ENCODE results near the gene HEBP1.

Gene HEBP1

GRCh38 chr12:12951504-12951903 lies 48.6 kb downstream of the HEBP1 start:
- DNase-seq (ENCODE audit: low spot score): no peak

GRCh38 chr12:12947902-12948301 lies 52.2 kb downstream of the HEBP1 start:
- DNase-seq (ENCODE audit: low spot score): no peak

DNA sequence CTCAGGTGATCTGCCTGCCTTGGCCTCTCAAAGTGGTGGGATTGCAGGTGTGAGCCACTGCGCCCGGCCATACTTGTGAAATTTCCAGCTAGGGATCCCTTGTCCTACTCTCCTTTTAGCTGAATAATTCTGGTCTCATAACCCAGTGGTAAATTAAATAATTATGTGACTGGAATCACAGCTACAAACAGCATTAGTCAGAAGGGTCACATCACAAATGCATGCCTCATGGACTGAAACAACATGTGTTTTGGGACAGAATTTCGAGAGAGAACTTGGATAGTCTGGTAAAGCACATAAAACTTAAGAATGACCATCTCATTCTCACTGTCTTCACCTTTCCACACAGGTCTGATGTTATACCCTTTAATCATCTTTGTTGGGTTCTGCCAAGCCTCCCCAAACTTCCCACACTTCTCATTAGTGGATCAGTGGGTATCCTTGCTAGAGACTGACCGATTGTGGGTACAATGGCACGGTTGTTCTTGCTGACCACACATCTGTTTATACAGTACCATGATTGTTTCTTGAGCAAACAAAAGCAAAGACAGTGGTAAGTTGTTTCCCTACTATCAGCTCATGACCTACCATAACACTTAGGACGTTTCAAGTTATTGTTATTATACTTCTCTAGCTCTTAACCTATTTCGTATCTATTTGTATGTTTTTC lies 53.2 kb downstream of the HEBP1 start:
- DNase-seq (ENCODE audit: low spot score): peak; percentile 91

DNA sequence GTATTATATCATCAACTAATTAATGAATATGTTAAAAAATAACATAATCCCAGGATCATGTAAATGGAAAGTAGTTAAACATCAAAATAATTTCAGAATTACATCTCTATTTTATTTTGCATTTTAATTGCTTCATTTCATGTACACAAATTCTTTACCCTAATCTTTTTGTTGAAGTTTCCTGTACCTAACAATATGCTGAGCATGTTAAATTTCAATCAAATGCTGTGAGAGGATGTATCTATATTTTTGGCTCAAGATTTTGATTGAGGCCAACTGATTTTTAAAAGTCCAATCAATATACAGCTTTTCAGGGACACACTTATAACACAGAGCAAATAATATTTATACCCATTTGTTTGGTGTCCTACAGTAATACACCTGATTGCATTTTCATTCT lies 54.5 kb downstream of the HEBP1 start:
- no peak for DNase-seq (ENCODE audit: low spot score)

- DNase-seq (ENCODE audit: low spot score): peak; percentile 44
Observed at GRCh38 chr12:12943586-12944260, 56.3 kb downstream of the HEBP1 start.

- DNase-seq (ENCODE audit: low spot score): no peak
Observed at GRCh38 chr12:12941450-12942350, 58.4 kb downstream of the HEBP1 start.

DNA sequence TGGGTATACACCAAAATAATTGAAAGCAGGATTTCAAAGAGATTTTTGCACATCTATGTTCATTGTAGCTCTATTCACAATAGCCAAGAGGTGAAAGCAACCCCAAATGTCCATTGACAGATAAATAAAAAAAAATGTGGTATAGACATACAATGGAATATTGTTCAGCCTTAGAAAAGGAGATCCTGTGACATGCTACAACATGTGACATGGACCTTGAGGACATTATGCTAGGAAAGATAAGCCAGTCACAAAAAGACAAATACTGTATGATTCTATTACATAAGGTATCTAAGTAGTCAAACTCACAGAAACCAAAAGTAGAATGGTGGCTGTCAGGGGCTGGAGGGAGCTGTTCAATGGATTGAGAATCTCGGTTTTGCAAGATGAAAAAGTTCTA lies 60.2 kb downstream of the HEBP1 start:
- no peak for DNase-seq (ENCODE audit: low spot score)

GRCh38 chr12:12938541-12938940 lies 61.5 kb downstream of the HEBP1 start:
- no peak for DNase-seq (ENCODE audit: low spot score)

- no peak for DNase-seq (ENCODE audit: low spot score)
Observed at GRCh38 chr12:12936983-12937491, 63.0 kb downstream of the HEBP1 start.

GRCh38 chr12:12934556-12934955 lies 65.5 kb downstream of the HEBP1 start:
- no peak for DNase-seq (ENCODE audit: low spot score)

GRCh38 chr12:12933742-12934141 lies 66.3 kb downstream of the HEBP1 start:
- no peak for DNase-seq (ENCODE audit: low spot score)

DNA sequence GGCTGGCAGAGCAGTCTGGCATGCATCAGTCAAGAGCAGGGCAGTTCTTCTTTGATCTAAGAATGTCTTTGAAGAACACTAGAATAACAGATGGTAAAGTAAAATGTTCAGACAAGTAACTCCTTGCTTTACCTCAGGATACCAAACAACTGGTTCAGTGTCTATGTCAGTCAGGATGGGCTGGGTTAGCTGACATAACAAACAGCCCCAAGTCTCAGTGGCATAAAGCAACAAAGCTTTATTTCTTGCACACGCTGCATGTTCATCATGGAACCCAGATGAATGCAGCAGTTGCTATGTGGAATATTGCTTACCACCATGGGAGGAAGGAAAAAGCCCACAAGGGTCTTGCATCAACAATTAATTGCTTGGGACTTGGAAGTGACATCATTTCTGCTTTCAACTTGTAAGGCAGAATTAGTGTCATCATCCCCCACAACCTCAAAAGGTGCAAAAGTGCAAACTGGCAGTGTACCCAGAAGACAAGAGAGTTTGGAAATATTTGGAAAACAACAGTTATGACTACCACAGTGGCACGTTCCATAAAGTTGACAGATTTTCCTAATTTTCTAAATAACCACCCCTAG lies 69.3 kb downstream of the HEBP1 start:
- no peak for DNase-seq (ENCODE audit: low spot score)

DNA sequence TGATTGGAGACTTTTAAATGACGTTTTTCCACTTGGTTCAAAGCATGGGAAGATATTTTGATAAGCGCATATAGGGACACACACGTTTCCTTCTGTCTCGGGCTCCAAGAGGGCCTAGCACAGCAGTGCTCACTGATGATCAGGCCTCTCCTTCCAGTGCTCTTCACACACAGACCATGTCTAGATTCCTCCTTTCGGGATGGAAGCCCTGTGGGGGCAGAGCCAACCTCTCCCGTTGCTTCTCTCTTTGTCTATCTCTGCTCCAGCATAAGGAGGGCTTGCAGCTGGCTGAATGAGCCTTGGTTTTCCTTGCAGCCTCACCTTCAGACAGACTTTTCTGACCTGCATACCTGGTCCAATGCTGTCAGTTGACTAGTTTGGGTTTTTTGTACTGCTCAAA lies 70.4 kb downstream of the HEBP1 start:
- DNase-seq (ENCODE audit: low spot score): no peak

DNA sequence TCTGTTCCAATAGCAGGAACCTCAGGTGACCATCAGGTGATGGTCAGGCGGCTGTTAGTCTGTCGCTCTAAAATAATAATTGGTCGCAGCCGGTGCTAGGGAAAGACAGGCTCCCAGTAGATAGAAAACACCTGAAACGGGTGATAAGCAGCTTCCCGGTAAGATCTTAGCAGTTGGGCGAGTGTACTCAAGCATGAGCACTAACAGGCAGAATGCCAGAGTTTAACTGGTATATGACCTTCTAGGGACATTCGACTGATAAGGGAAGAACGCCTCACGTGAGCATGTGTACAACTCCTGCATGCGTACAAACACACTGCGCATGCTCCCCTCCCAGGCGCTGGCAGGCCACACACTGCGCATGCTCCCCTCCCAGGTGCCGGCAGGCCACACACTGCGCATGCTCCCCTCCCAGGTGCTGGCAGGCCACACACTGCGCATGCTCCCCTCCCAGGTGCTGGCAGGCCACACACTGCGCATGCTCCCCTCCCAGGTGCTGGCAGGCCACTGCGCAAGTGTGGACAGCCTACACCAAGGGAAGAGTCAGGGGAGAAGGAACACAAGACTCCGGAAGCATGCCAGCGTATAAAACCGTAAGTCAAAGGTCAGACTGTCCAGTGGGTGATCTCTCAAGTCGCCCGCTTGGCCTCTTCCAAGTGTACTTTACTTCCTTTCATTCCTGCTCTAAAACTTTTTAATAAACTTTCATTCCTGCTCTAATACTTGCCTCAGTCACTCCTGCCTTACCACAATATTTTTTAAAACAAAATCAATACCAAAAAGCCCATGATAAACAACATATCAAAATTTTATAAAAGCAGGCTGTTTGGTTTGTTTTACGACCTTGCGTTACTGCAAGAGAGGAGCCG lies 72.6 kb downstream of the HEBP1 start:
- peak; percentile 75 for DNase-seq (ENCODE audit: low spot score)

DNA sequence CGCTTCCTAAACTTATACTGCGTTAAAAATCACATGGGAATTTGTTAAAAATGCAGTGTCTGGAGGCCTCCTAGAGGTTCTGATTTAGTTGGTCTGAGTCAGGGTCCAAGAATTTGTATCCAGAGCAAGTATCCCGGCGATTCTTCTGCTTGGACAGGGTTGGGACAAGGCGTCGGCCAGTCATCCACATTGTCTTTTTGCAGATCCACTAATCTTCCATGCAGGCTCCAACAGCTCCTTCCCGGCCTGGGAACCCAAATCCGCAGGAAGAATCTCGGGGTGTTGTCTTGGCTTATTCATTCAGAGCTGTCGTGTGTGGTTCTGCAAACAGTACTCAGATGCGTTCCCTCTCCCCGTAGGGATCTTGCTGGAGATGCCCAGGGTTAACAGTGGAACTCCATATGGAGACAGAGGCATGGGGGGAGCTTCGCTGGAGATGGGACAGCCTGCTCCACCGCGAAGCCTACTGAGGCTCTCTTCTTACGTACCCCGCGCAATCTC lies 73.4 kb downstream of the HEBP1 start:
- no peak for DNase-seq (ENCODE audit: low spot score)

GRCh38 chr12:12925388-12925787 lies 74.7 kb downstream of the HEBP1 start:
- no peak for DNase-seq (ENCODE audit: low spot score)

Data from COLO829 (cell line).